ENCODE results near the gene CHD9. TPM values are rescaled to one million over a fixed set of nuclear protein-coding genes. Genes with fewer than 3 reads are reported as not detected.

The CHD9 gene, protein sequence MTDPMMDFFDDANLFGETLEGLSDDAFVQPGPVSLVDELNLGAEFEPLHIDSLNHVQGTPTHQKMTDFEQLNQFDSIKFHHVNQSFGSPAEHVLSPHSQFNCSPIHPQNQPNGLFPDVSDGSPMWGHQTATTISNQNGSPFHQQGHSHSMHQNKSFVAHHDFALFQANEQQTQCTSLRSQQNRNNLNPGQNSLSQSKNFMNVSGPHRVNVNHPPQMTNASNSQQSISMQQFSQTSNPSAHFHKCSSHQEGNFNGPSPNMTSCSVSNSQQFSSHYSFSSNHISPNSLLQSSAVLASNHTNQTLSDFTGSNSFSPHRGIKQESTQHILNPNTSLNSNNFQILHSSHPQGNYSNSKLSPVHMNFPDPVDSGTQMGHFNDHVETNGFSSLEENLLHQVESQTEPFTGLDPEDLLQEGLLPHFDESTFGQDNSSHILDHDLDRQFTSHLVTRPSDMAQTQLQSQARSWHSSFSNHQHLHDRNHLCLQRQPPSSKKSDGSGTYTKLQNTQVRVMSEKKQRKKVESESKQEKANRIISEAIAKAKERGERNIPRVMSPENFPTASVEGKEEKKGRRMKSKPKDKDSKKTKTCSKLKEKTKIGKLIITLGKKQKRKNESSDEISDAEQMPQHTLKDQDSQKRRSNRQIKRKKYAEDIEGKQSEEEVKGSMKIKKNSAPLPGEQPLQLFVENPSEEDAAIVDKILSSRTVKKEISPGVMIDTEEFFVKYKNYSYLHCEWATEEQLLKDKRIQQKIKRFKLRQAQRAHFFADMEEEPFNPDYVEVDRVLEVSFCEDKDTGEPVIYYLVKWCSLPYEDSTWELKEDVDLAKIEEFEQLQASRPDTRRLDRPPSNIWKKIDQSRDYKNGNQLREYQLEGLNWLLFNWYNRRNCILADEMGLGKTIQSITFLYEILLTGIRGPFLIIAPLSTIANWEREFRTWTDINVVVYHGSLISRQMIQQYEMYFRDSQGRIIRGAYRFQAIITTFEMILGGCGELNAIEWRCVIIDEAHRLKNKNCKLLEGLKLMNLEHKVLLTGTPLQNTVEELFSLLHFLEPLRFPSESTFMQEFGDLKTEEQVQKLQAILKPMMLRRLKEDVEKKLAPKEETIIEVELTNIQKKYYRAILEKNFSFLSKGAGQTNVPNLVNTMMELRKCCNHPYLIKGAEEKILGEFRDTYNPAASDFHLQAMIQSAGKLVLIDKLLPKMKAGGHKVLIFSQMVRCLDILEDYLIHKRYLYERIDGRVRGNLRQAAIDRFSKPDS (N-terminal part only)
- 10 to 100 TPM; 46.8 to 85.5 (median 55.6) TPM for total RNA-seq

DNA sequence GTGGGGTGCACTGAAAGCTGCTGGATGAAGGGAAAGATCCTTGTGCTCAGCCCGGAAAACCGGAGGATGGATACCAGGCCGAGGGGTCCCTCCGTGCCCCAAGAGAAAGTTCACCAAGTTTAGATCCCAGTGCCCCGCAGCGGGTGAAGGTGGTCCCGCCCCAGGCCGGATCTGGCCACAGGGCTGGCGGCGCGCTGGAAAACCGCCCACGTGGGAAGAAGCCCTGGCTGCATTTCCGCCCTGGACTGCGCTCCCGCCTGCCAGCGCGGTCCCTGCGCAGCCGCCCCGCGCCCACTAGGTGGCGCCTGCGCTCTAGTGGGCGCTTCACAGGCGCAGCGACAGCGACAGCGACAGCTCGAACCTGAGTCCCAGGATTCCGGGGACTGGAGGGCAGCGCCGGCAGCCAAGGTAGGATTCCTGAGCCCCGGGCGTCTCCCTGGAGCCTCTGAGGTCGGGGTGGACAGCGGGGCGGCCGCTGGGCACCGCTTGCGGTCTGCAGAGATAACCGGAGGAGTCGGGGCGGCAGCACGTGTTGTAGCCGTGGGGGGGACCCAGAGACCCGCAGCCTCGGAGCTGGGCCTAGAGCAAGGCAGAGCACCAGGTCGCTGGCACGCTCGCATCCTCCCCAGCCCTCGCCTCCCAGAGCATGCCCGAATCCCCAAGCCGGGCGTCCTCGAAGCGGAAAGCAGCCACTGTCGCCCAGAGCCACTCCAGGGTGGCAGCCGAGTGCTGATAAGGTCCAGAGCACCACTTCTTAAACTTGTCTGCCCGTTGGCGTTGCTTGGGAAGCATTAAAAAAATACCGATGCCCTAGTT is at the start of gene CHD9:
TSS of gene CHD9 (plus strand) at position 322 of the 816 bp plus-strand sequence. CDS start 101,099 bp downstream, outside the sequence.
- TF ChIP-seq, protein P1, sequence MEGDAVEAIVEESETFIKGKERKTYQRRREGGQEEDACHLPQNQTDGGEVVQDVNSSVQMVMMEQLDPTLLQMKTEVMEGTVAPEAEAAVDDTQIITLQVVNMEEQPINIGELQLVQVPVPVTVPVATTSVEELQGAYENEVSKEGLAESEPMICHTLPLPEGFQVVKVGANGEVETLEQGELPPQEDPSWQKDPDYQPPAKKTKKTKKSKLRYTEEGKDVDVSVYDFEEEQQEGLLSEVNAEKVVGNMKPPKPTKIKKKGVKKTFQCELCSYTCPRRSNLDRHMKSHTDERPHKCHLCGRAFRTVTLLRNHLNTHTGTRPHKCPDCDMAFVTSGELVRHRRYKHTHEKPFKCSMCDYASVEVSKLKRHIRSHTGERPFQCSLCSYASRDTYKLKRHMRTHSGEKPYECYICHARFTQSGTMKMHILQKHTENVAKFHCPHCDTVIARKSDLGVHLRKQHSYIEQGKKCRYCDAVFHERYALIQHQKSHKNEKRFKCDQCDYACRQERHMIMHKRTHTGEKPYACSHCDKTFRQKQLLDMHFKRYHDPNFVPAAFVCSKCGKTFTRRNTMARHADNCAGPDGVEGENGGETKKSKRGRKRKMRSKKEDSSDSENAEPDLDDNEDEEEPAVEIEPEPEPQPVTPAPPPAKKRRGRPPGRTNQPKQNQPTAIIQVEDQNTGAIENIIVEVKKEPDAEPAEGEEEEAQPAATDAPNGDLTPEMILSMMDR (IDR thresholded peaks at IDR 0.05), result peak; percentile 99 to 100 (median 100)
- TF ChIP-seq POLR2AphosphoS5 (IDR thresholded peaks at IDR 0.05) (peak; percentile 40), EP300 (IDR thresholded peaks at IDR 0.05) (no peak), POLR2A (IDR thresholded peaks at IDR 0.05) (peak in 1 of 2 donors; percentile 18)
- no peaks in the 10 kb centered on the region for H3K9me3 ChIP-seq
- H3K27me3 ChIP-seq, result no peaks in the 10 kb centered on the region
- no peaks in the 10 kb centered on the region for H3K36me3 ChIP-seq
- peak within 1 kb of the TSS; percentile 39 to 69 for H3K4me3 ChIP-seq
- ATAC-seq, result peak; percentile 87
- H3K4me1 ChIP-seq, result peaks cover 0 to 43% (median 5%) of the 10 kb centered on the region in 3 donors
- WGBS, 2 donors (ENCODE audit: low coverage in 1 of 2), result 0% methylated on average over 6 to 7 of the region's 62 CpGs
- H3K27ac ChIP-seq, result peak within 1 kb of the TSS; percentile 40 to 85 (median 84)

DNA sequence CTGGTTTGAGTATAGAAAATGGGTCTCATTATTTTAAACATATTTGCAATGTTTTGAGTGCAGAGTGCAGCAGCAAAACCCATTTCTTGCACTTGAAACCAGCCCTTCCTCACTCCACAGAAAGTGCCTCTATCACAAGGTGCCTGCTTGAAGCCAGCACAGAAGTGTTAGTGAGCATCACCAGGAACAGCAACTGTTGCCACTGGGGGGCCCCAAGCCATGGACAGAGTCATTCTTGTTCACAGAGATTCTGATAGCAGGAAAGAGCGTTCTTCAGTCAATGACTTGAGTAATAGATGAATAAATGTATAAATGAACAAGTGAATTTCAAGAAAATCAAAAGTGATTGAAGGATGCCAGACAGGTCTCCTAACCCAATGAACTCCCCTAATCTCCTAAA is 47.7 kb upstream of the CHD9 start:
- H3K27me3 ChIP-seq, result peaks cover 7% of the 10 kb centered on the region
- 71 to 90% methylated on average over 1 of the region's 1 CpG for WGBS, 2 donors (ENCODE audit: low coverage in 1 of 2)
- ATAC-seq, result no peak
- no peaks in the 10 kb centered on the region for H3K4me1 ChIP-seq
- TF ChIP-seq EP300 (IDR thresholded peaks at IDR 0.05), result no peak
- no peak for TF ChIP-seq POLR2AphosphoS5 (IDR thresholded peaks at IDR 0.05)
- TF ChIP-seq, protein P1 (IDR thresholded peaks at IDR 0.05), result no peak
- no peak for TF ChIP-seq POLR2A (IDR thresholded peaks at IDR 0.05)
- no peak overlapping the region for H3K4me3 ChIP-seq
- H3K36me3 ChIP-seq, result no peaks in the 10 kb centered on the region
- no peaks in the 10 kb centered on the region for H3K9me3 ChIP-seq
- no peak overlapping the region for H3K27ac ChIP-seq

DNA sequence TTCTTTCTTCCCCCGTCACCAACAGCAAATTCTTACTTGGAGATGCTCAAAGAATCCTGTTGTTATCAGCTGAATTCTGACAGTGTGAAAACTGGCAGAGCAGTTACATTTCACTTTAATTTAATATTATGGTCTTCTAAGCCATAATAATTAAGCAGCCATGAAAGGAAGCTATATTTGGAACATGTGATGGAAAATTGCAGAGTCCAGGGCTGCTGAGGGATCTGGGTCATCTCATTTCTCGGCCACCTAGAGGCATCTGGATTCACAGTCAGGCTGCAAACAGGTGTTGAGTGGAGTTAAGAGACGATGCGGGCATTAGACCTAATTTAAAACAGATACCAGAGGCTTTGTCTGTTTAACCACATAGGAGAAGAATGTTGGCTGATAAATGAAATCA is 40.5 kb upstream of the CHD9 start:
- H3K9me3 ChIP-seq, result no peaks in the 10 kb centered on the region
- H3K36me3 ChIP-seq, result no peaks in the 10 kb centered on the region
- H3K27me3 ChIP-seq, result peaks cover 19% of the 10 kb centered on the region
- WGBS, 2 donors (ENCODE audit: low coverage in 1 of 2), result 22 to 33% methylated on average over 3 to 4 of the region's 4 CpGs
- no peak for TF ChIP-seq EP300 (IDR thresholded peaks at IDR 0.05)
- TF ChIP-seq POLR2AphosphoS5 (IDR thresholded peaks at IDR 0.05), result no peak
- H3K27ac ChIP-seq, result no peak overlapping the region
- ATAC-seq, result no peak
- no peak overlapping the region for H3K4me3 ChIP-seq
- no peaks in the 10 kb centered on the region for H3K4me1 ChIP-seq

DNA sequence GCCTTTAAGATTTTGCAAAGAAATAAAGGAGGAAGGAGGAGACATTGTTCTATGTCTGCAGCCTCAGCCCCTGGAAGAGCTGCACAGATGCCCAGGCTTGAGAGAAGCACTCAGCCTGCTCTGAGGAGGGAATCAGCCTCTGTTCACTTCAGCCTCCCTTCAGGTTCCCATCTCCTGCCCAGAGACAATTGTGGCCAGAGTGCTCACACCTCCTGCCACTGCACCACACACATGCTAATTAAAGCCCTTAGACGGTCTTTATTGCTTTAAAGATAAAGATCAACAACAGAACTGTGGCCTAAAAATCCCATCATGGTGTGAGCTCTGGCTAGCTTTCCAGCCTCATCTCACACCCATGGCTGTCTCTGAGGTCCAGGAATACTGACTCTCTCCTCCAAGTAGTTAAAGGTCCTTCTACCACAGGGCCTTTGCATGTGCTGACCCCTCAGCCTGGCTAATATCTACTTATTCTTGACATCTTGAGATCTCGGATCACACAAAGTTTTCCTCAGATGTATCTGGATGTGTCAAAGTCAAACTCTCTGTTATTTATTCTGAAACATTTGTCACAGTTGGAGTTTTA is 35.9 kb upstream of the CHD9 start:
- 80 to 94% methylated on average over 1 to 2 of the region's 2 CpGs for WGBS, 2 donors (ENCODE audit: low coverage in 1 of 2)
- TF ChIP-seq, protein P1 (IDR thresholded peaks at IDR 0.05), result no peak
- no peak for TF ChIP-seq EP300 (IDR thresholded peaks at IDR 0.05)
- TF ChIP-seq POLR2A (IDR thresholded peaks at IDR 0.05), result no peak
- Histone ChIP-seq H3K27me3 (peaks cover 5% of the 10 kb centered on the region), H3K4me3 (no peak overlapping the region), H3K36me3 (no peaks in the 10 kb centered on the region), H3K27ac (no peak overlapping the region), H3K4me1 (no peaks in the 10 kb centered on the region), H3K9me3 (no peaks in the 10 kb centered on the region)
- no peak for ATAC-seq
